Activated T-helper 1 cell treated with anti-CD3 and anti-CD28 coated beads, Interleukin-12 subunit alpha, Interleukin-12 subunit beta, Interleukin-2, Interleukin-4 antibody, amounts not matched to agents 30 ng/mL and 10 ng/mL and 1 ng/mL, durations not matched to agents 14 hours and 24 hours and 36 hours (primary cell): ENCODE data around the gene ZNF695. TPM values are rescaled to one million over a fixed set of nuclear protein-coding genes. Genes with fewer than 3 reads are reported as not detected.
A peak's percentile ranks its signal among the peaks of the same experiment; 100 is the strongest.

Experiments used
- DNase-seq: peaks from one replicate; pipeline ENCODE4 v3.0.0; 2021; ENCODE audit warnings: low spot score
- H3K27ac Mint-ChIP-seq: one replicate; pipeline ENCODE4 v1.8.0; 2021; ENCODE audit warnings: mild to moderate bottlenecking, mixed read lengths
- H3K27me3 Mint-ChIP-seq: one replicate; pipeline ENCODE4 v1.8.0; 2022; ENCODE audit warnings: mild to moderate bottlenecking, moderate library complexity, mixed read lengths; ENCODE audit not compliant: insufficient read depth
- H3K36me3 Mint-ChIP-seq: one replicate; pipeline ENCODE4 v1.8.0; 2021; ENCODE audit warnings: low read depth, mixed read lengths
- H3K4me1 Mint-ChIP-seq: one replicate; pipeline ENCODE4 v1.8.0; 2021; ENCODE audit warnings: low read depth, mixed read lengths
- H3K4me3 Mint-ChIP-seq: one replicate; pipeline ENCODE4 v1.8.0; 2021; ENCODE audit warnings: mild to moderate bottlenecking, moderate library complexity, mixed read lengths
- H3K9me3 Mint-ChIP-seq: one replicate; pipeline ENCODE4 v1.8.0; 2021; ENCODE audit warnings: mixed read lengths
- intact Hi-C: fragments of 100-400 bp; cut with micrococcal nuclease; formaldehyde crosslinking; loops from one replicate; pipeline ENCODE4 v1.15.1; 2024
- total RNA-seq: library from RNA; stranded (reverse); gene quantifications from 2 replicates; pipeline ENCODE4 v1.2.3, GENCODE V29; 2022

Gene ZNF695
- total RNA-seq, 1 donor from 2014 or later, result 0.57 TPM

- Mint-ChIP-seq H3K9me3 (peaks cover 86% of the 10 kb centered on the region), H3K4me1 (no peaks in the 10 kb centered on the region), H3K27me3 (no peaks in the 10 kb centered on the region), H3K4me3 (no peak overlapping the region), H3K27ac (no peak overlapping the region), H3K36me3 (peaks cover 4% of the 10 kb centered on the region)
- intact Hi-C loops, result no loop called here
- no peak for DNase-seq
Measured at GRCh38 chr1:246988316-246988715, 19.5 kb downstream of the ZNF695 start.

DNA sequence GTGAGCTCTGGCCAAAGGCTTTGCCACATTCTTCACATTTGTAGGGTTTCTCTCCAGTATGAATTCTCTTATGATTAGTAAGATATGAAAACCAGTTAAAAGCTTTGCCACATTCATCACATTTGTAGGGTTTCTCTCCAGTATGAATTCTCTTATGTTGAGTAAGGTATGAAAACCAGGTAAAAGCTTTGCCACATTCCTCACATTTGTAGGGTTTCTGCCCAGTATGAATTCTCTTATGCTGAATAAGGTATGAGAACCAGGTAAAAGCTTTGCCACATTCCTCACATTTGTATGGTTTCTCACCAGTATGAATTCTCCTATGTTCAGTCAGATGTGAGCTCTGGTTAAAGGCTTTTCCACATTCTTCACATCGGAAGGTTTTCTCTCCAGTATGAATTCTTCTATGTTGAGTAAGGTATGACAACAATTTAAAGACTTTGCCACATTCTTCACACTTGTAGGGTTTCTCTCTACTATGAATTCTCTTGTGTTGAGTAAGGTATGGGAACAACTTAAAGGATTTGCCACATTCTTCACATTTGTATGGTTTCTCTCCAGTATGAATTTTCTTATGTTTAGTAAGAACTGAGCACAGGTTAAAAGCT lies 20.7 kb downstream of the ZNF695 start:
- Mint-ChIP-seq H3K9me3 (peaks cover 85% of the 10 kb centered on the region), H3K4me1 (no peaks in the 10 kb centered on the region), H3K27me3 (no peaks in the 10 kb centered on the region), H3K4me3 (no peak overlapping the region), H3K36me3 (peaks cover 4% of the 10 kb centered on the region), H3K27ac (no peak overlapping the region)
- intact Hi-C loops, result no loop called here
- no peak for DNase-seq

GRCh38 chr1:246978785-246979184 lies 29.1 kb downstream of the ZNF695 start:
- DNase-seq, result no peak
- Mint-ChIP-seq H3K4me3 (no peak overlapping the region), H3K4me1 (no peaks in the 10 kb centered on the region), H3K9me3 (peaks cover 41% of the 10 kb centered on the region), H3K27ac (no peak overlapping the region), H3K27me3 (no peaks in the 10 kb centered on the region), H3K36me3 (peaks cover 1% of the 10 kb centered on the region)
- intact Hi-C loops, result no loop called here

GRCh38 chr1:246978281-246978680 lies 29.6 kb downstream of the ZNF695 start:
- intact Hi-C loops, result no loop called here
- H3K4me1 Mint-ChIP-seq, result no peaks in the 10 kb centered on the region
- peaks cover 40% of the 10 kb centered on the region for H3K9me3 Mint-ChIP-seq
- DNase-seq, result no peak
- no peak overlapping the region for H3K4me3 Mint-ChIP-seq
- peaks cover 1% of the 10 kb centered on the region for H3K36me3 Mint-ChIP-seq
- H3K27me3 Mint-ChIP-seq, result no peaks in the 10 kb centered on the region
- no peak overlapping the region for H3K27ac Mint-ChIP-seq

DNA sequence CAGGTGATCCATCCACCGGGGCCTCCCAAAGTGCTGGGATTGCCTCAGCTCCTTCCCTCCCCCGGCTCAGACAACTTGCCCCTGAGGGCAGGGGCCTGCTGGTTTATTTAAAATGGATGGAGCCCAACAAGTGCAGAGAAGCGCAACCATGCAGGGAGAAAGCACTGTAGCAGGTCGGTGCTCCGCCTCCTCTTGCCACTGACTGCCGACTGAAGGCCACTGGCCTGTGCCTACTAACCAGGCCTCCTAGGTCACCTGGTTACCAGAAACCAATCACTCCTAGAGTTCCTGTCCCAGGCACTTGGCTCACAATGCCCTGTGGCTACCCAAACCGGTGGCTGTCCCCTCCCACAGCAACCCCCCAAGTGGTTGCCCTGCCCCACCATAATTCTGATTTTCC lies 35.9 kb downstream of the ZNF695 start:
- Mint-ChIP-seq H3K27me3 (no peaks in the 10 kb centered on the region), H3K4me3 (no peak overlapping the region), H3K27ac (no peak overlapping the region), H3K4me1 (no peaks in the 10 kb centered on the region), H3K36me3 (no peaks in the 10 kb centered on the region), H3K9me3 (peaks cover 32% of the 10 kb centered on the region)
- DNase-seq, result no peak
- intact Hi-C loops, result loop anchor here (1.0 kb wide), 2 partner anchors 65 to 283 kb away; no protein-coding TSS in a partner anchor

DNA sequence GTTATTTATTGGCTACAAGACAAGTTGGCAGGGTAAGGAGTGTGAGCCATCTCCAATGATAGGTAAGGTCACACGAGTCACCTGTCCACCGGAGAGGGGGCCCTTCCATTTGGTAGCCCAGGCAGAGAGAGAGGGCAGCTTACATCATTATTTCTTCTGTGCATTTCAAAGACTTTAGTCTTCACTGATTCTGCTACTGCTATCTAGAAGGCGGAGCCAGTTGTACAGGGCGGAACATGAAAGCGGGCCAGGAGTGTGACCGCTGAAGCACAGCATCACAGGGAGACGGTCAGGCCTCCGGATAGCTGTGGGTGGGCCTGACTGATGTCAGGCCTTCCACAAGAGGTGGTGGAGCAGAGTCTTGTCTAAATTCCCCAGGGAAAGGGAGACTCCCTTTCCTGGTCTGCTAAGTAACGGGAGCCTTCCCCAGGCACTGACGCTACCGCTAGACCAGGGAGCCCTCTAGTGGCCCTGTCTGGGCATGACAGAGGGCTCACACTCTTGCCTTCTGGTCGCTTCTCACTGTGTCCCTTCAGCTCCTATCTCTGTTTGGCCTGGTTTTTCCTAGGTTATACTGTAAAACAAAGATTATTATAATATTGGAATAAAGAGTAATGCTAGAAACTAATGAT lies 36.7 kb downstream of the ZNF695 start:
- no peaks in the 10 kb centered on the region for H3K36me3 Mint-ChIP-seq
- peaks cover 32% of the 10 kb centered on the region for H3K9me3 Mint-ChIP-seq
- H3K4me3 Mint-ChIP-seq, result no peak overlapping the region
- intact Hi-C loops, result loop anchor here (1.0 kb wide), 2 partner anchors 64 to 282 kb away; no protein-coding TSS in a partner anchor
- H3K4me1 Mint-ChIP-seq, result no peaks in the 10 kb centered on the region
- no peak overlapping the region for H3K27ac Mint-ChIP-seq
- H3K27me3 Mint-ChIP-seq, result no peaks in the 10 kb centered on the region
- DNase-seq, result peak; percentile 4

GRCh38 chr1:246969621-246970020 lies 38.2 kb downstream of the ZNF695 start:
- DNase-seq, result no peak
- Mint-ChIP-seq H3K4me3 (no peak overlapping the region), H3K27me3 (no peaks in the 10 kb centered on the region), H3K36me3 (no peaks in the 10 kb centered on the region), H3K27ac (no peak overlapping the region), H3K4me1 (no peaks in the 10 kb centered on the region), H3K9me3 (peaks cover 25% of the 10 kb centered on the region)
- intact Hi-C loops, result no loop called here

- Mint-ChIP-seq H3K27ac (no peak overlapping the region), H3K27me3 (no peaks in the 10 kb centered on the region), H3K4me3 (no peak overlapping the region), H3K9me3 (peaks cover 29% of the 10 kb centered on the region), H3K4me1 (no peaks in the 10 kb centered on the region), H3K36me3 (no peaks in the 10 kb centered on the region)
- DNase-seq, result no peak
- intact Hi-C loops, result no loop called here
Measured at GRCh38 chr1:246966502-246966901, 41.4 kb downstream of the ZNF695 start.

DNA sequence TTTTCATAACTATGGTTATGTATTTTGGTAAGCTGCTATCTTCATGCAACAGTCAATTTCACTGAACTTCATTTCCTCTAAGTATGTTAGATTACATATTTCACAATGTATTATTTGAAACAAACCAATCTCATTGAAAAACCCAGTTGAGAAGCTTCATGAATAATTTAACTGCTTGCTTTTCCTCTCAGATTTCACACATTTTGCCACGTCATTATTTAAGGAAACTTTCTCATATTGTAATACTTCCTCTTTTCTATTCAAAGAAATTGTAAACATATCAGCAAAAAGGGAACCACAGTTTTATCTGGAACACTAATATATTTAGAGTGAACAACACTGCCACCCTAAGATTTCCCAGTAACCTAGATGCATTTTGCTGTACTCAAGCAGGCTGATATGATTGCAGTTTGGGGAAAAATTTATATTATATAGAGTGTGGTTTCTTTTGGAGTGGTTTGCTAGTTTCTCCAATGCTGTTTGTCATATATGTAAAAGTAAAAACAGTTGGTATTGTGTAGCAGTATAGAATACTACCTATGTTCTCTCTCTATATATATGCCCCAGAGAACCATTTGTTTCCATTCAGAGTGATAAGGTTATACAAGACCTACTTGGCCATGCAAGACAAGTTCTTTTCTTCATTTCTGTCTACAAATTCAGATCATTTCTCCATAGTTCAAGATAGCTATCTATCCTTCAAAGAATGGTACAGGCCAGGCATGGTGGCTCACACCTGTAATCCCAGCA lies 47.7 kb downstream of the ZNF695 start:
- Mint-ChIP-seq H3K9me3 (peaks cover 11% of the 10 kb centered on the region), H3K36me3 (peaks cover 2% of the 10 kb centered on the region), H3K4me3 (no peak overlapping the region), H3K4me1 (no peaks in the 10 kb centered on the region), H3K27me3 (no peaks in the 10 kb centered on the region), H3K27ac (no peak overlapping the region)
- DNase-seq, result no peak
- intact Hi-C loops, result no loop called here

GRCh38 chr1:246954126-246954525 lies 53.7 kb downstream of the ZNF695 start:
- H3K9me3 Mint-ChIP-seq, result peaks cover 4% of the 10 kb centered on the region
- no peaks in the 10 kb centered on the region for H3K36me3 Mint-ChIP-seq
- intact Hi-C loops, result no loop called here
- no peaks in the 10 kb centered on the region for H3K27me3 Mint-ChIP-seq
- DNase-seq, result no peak
- H3K4me3 Mint-ChIP-seq, result no peak overlapping the region
- no peaks in the 10 kb centered on the region for H3K4me1 Mint-ChIP-seq
- H3K27ac Mint-ChIP-seq, result no peak overlapping the region

DNA sequence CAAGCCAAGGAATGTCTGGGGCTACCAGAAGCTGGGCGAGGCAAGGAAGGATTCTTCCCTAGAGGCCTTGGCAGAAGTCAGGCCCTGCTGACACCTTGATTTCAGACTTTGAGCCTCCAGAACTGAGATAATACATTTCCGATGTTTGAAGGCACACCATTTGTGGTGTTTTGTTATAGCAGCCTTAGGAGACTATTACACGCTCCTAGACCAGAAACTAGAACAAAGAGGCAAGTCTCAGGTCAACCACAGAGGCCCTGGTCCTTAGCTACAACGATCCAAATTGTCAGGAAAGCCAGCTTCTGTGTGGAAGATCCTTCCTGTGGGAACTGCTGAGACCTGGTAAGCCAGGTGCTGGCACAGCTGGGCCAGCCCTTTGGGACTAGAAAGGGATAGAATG lies 56.4 kb downstream of the ZNF695 start:
- intact Hi-C loops, result no loop called here
- Mint-ChIP-seq H3K4me1 (no peaks in the 10 kb centered on the region), H3K27ac (no peak overlapping the region), H3K36me3 (no peaks in the 10 kb centered on the region), H3K4me3 (no peak overlapping the region), H3K9me3 (no peaks in the 10 kb centered on the region), H3K27me3 (no peaks in the 10 kb centered on the region)
- no peak for DNase-seq

- Mint-ChIP-seq H3K36me3 (no peaks in the 10 kb centered on the region), H3K4me3 (no peak overlapping the region), H3K9me3 (peaks cover 6% of the 10 kb centered on the region), H3K27ac (no peak overlapping the region), H3K27me3 (no peaks in the 10 kb centered on the region), H3K4me1 (no peaks in the 10 kb centered on the region)
- intact Hi-C loops, result no loop called here
- no peak for DNase-seq
Measured at GRCh38 chr1:246949956-246950355, 57.9 kb downstream of the ZNF695 start.

- Mint-ChIP-seq H3K4me1 (no peaks in the 10 kb centered on the region), H3K9me3 (peaks cover 9% of the 10 kb centered on the region), H3K36me3 (no peaks in the 10 kb centered on the region), H3K27ac (no peak overlapping the region), H3K27me3 (no peaks in the 10 kb centered on the region), H3K4me3 (no peak overlapping the region)
- intact Hi-C loops, result no loop called here
- DNase-seq, result no peak
Measured at GRCh38 chr1:246947255-246947654, 60.6 kb downstream of the ZNF695 start.
